Large intestine (tissue), 3 donors: ENCODE measurements around the gene TNFAIP8L1. TPM values are rescaled to one million over a fixed set of nuclear protein-coding genes. Genes with fewer than 3 reads are reported as not detected.

Experiments used
- DNase-seq, 2 donors: peaks; one replicate each; pipeline versions ENCODE4 v3.0.0 to v3.0.0-alpha.2; 2013
- H3K27ac ChIP-seq: one replicate; pipeline ENCODE4 v1.5.1; 2013; ENCODE audit warnings: low read length
- H3K27me3 ChIP-seq: 2 replicates; pipeline ENCODE4 v1.6.1; 2013; ENCODE audit warnings: low read length; ENCODE audit not compliant: control insufficient read depth, insufficient read depth
- H3K36me3 ChIP-seq: 2 replicates; pipeline ENCODE4 v1.6.1; 2013; ENCODE audit warnings: low read length; ENCODE audit not compliant: control insufficient read depth, insufficient read depth
- H3K4me1 ChIP-seq: one replicate; pipeline ENCODE4 v1.6.1; 2013; ENCODE audit warnings: low read length; ENCODE audit not compliant: control insufficient read depth, insufficient read depth
- H3K4me3 ChIP-seq: one replicate; pipeline ENCODE4 v1.5.1; 2013; ENCODE audit warnings: low read length
- H3K9me3 ChIP-seq: one replicate; pipeline ENCODE4 v1.6.1; 2013; ENCODE audit warnings: mild to moderate bottlenecking, low read depth, low read length, moderate library complexity; ENCODE audit not compliant: control insufficient read depth
- WGBS: methylation state at CpG from one replicate; pipeline ENCODE4 v1.1.5; 2013; ENCODE audit warnings: low lambda C conversion rate; ENCODE audit not compliant: insufficient coverage; 5-methylcytosine and 5-hydroxymethylcytosine counted together
- polyA plus RNA-seq: library from polyadenylated mRNA; unstranded; fragments of 120-200 nt; gene quantifications from one replicate; pipeline ENCODE4 v1.2.1, GENCODE V29; 2013

Gene TNFAIP8L1
- polyA plus RNA-seq, 1 donor = 24.4 TPM

- Histone ChIP-seq H3K4me1 (peaks cover 13% of the 10 kb centered on the region), H3K4me3 (no peak overlapping the region), H3K27ac (no peak overlapping the region), H3K36me3 (no peaks in the 10 kb centered on the region), H3K9me3 (peaks cover 4% of the 10 kb centered on the region), H3K27me3 (peaks cover 20% of the 10 kb centered on the region)
- no CpG with 5 or more reads among the region's 14 CpGs for WGBS
- DNase-seq = peak in 1 of 2 donors; percentile 39
Measured at GRCh38 chr19:4633140-4633967, 6.0 kb upstream of the TNFAIP8L1 start.

GRCh38 chr19:4635754-4636116 is 3.6 kb upstream of the TNFAIP8L1 start:
- H3K36me3 ChIP-seq = no peaks in the 10 kb centered on the region
- H3K27me3 ChIP-seq = peaks cover 20% of the 10 kb centered on the region
- WGBS = no CpG with 5 or more reads among the region's 13 CpGs
- peaks cover 4% of the 10 kb centered on the region for H3K9me3 ChIP-seq
- peak in 1 of 2 donors; percentile 17 for DNase-seq
- H3K4me1 ChIP-seq = peaks cover 28% of the 10 kb centered on the region
- peak overlapping the region; percentile 55 for H3K4me3 ChIP-seq
- H3K27ac ChIP-seq = no peak overlapping the region

- Histone ChIP-seq H3K27me3 (peaks cover 20% of the 10 kb centered on the region), H3K27ac (no peak overlapping the region), H3K4me3 (peak overlapping the region; percentile 55), H3K36me3 (no peaks in the 10 kb centered on the region), H3K9me3 (peaks cover 4% of the 10 kb centered on the region), H3K4me1 (peaks cover 31% of the 10 kb centered on the region)
- 0% methylated on average over 6 of the region's 43 CpGs for WGBS
- DNase-seq = peak in 1 of 2 donors; percentile 56
Measured at GRCh38 chr19:4636151-4636717, 3.1 kb upstream of the TNFAIP8L1 start.

- peaks cover 4% of the 10 kb centered on the region for H3K9me3 ChIP-seq
- H3K36me3 ChIP-seq = no peaks in the 10 kb centered on the region
- peaks cover 35% of the 10 kb centered on the region for H3K4me1 ChIP-seq
- no peak for DNase-seq
- no CpG with 5 or more reads among the region's 8 CpGs for WGBS
- H3K27me3 ChIP-seq = peaks cover 20% of the 10 kb centered on the region
- H3K27ac ChIP-seq = no peak overlapping the region
- H3K4me3 ChIP-seq = peak overlapping the region; percentile 55
Measured at GRCh38 chr19:4636761-4637160, 2.6 kb upstream of the TNFAIP8L1 start.

- WGBS = no CpG with 5 or more reads among the region's 11 CpGs
- no peaks in the 10 kb centered on the region for H3K36me3 ChIP-seq
- H3K27me3 ChIP-seq = peaks cover 20% of the 10 kb centered on the region
- peaks cover 4% of the 10 kb centered on the region for H3K9me3 ChIP-seq
- peak overlapping the region; percentile 51 for H3K27ac ChIP-seq
- peaks cover 35% of the 10 kb centered on the region for H3K4me1 ChIP-seq
- H3K4me3 ChIP-seq = no peak overlapping the region
- DNase-seq = no peak
Measured at GRCh38 chr19:4638317-4638716, 999 bp upstream of the TNFAIP8L1 start.

- Histone ChIP-seq H3K27ac (peak overlapping the region; percentile 63), H3K36me3 (no peaks in the 10 kb centered on the region), H3K27me3 (peaks cover 14% of the 10 kb centered on the region), H3K9me3 (no peaks in the 10 kb centered on the region), H3K4me3 (peak overlapping the region; percentile 96), H3K4me1 (peaks cover 35% of the 10 kb centered on the region)
- peak in 1 of 2 donors; percentile 70 for DNase-seq
- no CpG with 5 or more reads among the region's 39 CpGs for WGBS
Measured at GRCh38 chr19:4639531-4640246, 373 bp downstream of the TNFAIP8L1 start.

- peak in 1 of 2 donors; percentile 49 for DNase-seq
- peaks cover 34% of the 10 kb centered on the region for H3K4me1 ChIP-seq
Measured at GRCh38 chr19:4640247-4641000, 1.1 kb downstream of the TNFAIP8L1 start.

GRCh38 chr19:4641132-4641531 is 1.8 kb downstream of the TNFAIP8L1 start:
- H3K4me3 ChIP-seq = peak overlapping the region; percentile 96
- peaks cover 4% of the 10 kb centered on the region for H3K27me3 ChIP-seq
- no peak overlapping the region for H3K27ac ChIP-seq
- peaks cover 28% of the 10 kb centered on the region for H3K4me1 ChIP-seq
- no peaks in the 10 kb centered on the region for H3K9me3 ChIP-seq
- no peak for DNase-seq
- WGBS = no CpG with 5 or more reads among the region's 14 CpGs
- peaks cover 4% of the 10 kb centered on the region for H3K36me3 ChIP-seq

More at GRCh38 chr19:4640247-4641000, 1.1 kb downstream of the TNFAIP8L1 start:
- peak overlapping the region; percentile 96 for H3K4me3 ChIP-seq
- peaks cover 10% of the 10 kb centered on the region for H3K27me3 ChIP-seq
- H3K27ac ChIP-seq = peak overlapping the region; percentile 26
- no peaks in the 10 kb centered on the region for H3K9me3 ChIP-seq
- no CpG with 5 or more reads among the region's 17 CpGs for WGBS
- no peaks in the 10 kb centered on the region for H3K36me3 ChIP-seq

- no peak for DNase-seq
- Histone ChIP-seq H3K9me3 (no peaks in the 10 kb centered on the region), H3K27me3 (no peaks in the 10 kb centered on the region), H3K4me3 (no peak overlapping the region), H3K36me3 (peaks cover 4% of the 10 kb centered on the region), H3K27ac (no peak overlapping the region), H3K4me1 (peaks cover 23% of the 10 kb centered on the region)
- WGBS = no CpG with 5 or more reads among the region's 6 CpGs
Measured at GRCh38 chr19:4642625-4643024, 3.3 kb downstream of the TNFAIP8L1 start.

GRCh38 chr19:4645718-4646117 is 6.4 kb downstream of the TNFAIP8L1 start:
- peaks cover 9% of the 10 kb centered on the region for H3K36me3 ChIP-seq
- no peaks in the 10 kb centered on the region for H3K9me3 ChIP-seq
- H3K4me3 ChIP-seq = no peak overlapping the region
- peaks cover 7% of the 10 kb centered on the region for H3K4me1 ChIP-seq
- no peak overlapping the region for H3K27ac ChIP-seq
- no peak for DNase-seq
- no CpG with 5 or more reads among the region's 4 CpGs for WGBS
- H3K27me3 ChIP-seq = no peaks in the 10 kb centered on the region
